NCI-H82 treated with DMSO at 0.1 percent for 48 hours (cell line): ENCODE results near the gene OSBPL10.
"Not testable (repeated sequence)": the region's sequence is repeated elsewhere in the genome, so short reads cannot be mapped to it uniquely, and the experiment has no call there.

ENCODE experiments used
- DNase-seq: peaks from one replicate; lab custom pipeline; 2025; ENCODE audit not compliant: unreplicated experiment; lab: John Stamatoyannopoulos, UW

OSBPL10 gene

GRCh38 chr3:31819441-31819840, 161.6 kb downstream of the OSBPL10 start:
- no peak for DNase-seq

DNA sequence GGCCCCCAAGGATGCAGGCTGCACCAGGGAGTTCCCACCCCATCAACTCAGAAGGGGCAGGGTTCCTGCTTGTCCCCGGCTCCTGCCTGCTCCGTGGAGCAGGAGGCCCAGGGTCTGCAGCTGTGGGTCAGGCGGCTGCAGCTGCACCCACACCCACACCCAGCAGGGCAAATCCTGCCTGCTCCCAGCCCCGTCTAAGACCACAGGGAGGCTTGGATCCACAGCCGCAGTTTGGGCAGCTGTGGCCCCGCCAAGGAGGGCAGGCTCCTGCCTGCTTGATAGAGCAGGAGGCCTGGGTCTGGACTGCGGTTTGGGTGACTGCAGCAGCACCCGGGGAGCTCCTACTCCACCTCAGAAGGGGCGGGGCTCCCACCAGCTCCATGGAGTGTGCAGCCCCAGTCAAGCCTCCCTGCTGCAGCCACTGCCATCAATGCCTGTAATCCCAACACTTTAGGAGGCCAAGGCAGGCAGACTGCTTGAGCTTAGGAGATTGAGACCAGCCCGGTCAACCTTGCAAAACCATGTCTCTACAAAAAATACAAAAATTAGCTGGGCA, 163.6 kb downstream of the OSBPL10 start:
- no peak for DNase-seq

DNA sequence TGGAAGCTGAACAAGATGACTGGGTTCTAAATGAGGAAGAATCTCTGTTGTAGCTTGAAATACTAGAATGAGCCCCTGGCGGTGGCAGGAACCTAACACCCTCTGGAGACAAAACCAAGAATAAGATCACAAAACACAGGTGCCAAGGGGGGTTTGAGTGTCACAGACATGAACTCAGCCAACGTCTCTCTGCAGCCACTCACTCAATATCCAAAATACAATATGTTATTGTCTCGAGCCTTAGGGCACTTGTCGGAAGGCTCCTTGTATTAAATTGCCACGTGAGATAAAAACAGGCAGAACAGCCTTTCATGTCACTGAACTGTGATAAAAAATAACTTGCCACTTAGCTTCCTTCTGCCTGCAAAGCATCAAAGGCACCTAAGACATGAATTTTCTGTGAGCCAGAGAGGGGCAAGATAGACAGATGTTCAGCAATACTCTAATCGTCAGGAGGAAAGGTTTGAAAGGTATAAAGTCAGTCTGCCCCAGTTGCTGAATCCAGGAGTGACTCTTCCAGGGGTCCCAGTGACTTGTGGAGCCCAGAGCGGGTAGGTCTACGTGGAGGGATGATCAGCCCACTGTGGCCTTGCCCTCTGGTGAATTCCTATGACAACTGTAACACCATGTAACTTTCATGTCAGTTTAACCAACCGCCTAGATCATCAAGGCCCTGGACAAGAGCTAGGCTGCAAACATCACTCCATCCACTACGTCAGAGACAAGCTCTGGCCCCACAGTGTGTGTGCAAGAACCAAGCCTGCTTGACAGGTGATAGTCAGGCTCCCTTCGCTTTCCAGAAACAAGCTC, 165.2 kb downstream of the OSBPL10 start:
- DNase-seq, result no peak

GRCh38 chr3:31815006-31815405, 166.1 kb downstream of the OSBPL10 start:
- DNase-seq, result no peak

GRCh38 chr3:31813686-31814085, 167.4 kb downstream of the OSBPL10 start:
- DNase-seq, result no peak

GRCh38 chr3:31813197-31813596, 167.9 kb downstream of the OSBPL10 start:
- DNase-seq, result no peak

GRCh38 chr3:31810991-31811433, 170.1 kb downstream of the OSBPL10 start:
- no peak for DNase-seq

- DNase-seq, result no peak
These were observed 172.8 kb downstream of the OSBPL10 start for GRCh38 chr3:31808143-31808720.

DNA sequence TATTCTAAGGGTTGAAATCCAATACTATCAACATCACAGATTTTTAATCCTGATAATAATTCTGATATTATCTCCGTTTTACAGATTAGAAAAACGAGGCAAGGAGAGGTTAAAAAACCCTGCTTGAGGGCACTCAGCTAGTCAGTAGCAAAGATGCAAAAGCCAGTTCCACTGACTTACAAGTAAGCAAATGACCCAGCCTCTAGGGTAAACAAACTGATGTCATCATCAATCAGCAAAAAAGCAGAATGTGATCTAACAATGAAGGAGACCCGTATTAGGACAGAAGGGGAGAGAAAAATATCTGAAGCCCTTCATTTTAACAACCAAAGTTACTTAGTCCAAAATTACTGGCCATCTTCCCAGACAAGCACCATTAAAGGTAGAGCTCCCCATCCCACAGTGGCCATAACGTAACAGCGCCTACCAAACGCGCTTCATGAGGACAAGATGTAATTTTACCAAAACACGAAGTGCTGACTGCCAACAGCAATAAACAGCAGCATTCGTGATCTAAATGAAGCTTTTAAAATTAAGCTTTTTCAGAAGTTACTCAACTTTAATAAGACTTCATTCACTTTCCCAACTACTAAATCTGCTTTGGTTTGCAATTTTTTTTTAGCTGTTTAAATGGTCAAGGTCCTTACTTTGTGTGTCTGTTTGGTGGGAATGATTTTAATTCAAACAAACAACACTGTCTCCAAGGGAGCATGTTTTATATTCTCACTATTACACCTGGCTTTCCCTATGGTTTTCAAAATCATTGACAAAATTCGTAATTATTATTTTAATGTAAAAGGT, 176.6 kb downstream of the OSBPL10 start:
- no peak for DNase-seq

- no peak for DNase-seq
These were observed 177.9 kb downstream of the OSBPL10 start for GRCh38 chr3:31802981-31803740.

DNA sequence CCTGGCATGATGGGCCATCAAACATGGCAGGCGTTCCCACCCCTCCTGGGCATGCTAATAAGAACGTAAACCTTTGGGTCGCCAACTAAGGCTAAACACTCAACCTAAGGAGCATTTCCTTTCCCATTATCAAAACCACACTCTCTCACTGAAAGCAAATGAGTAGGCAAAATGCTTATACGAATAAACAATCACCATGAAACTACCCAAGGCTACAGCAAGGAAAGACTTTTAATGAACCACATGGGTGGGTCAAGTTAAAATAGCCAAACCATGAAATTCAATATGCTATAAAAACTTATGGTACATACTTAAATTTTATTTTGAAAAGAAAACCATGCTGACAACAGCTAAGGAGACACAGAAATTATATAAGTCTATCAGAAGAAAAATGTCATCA, 180.6 kb downstream of the OSBPL10 start:
- no peak for DNase-seq

GRCh38 chr3:31798840-31799239, 182.2 kb downstream of the OSBPL10 start:
- DNase-seq, result no peak

- DNase-seq, result no peak
These were observed 187.2 kb downstream of the OSBPL10 start for GRCh38 chr3:31793821-31794220.

- no peak for DNase-seq
These were observed 190.0 kb downstream of the OSBPL10 start for GRCh38 chr3:31791090-31791430.

DNA sequence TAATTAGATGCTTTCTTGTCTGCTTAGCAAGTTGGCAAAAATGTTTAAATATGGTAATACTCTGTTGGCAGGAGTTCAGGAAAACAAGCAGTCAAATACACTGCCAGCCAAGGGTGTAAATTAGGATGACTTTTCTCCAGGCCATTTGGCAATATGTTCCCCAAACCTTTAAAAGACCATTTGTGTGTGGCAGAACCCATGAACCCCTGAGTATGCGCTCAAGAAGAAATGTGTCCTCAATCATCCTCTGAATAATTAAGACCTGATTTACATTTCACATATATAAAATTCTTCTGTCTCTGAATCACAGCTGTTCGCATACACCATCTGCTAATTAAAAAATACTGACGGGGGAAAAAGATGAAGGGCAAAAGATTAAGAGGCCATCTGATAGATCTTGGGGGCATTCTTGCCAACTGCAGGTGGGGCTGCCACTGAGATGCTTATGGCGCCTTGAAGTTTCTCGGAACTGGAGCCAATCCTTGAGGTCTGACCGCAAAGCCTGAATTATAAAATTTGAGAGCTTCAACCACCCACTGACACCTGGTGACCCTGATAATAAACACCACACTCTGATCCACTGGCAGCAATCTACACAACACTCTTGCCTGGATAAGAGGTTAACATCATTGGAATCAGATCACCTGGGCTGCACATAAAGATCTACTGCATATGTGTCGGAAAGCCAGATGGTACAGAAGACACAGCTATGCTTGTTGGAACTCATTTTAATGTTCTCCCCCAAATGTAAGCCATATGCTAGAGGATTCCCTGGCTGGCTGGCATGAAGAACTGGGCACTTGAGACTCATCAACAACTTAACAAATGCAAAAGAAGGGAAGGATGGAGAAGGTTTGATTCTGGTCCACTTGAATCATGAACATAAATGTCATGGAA, 190.6 kb downstream of the OSBPL10 start:
- no peak for DNase-seq

DNA sequence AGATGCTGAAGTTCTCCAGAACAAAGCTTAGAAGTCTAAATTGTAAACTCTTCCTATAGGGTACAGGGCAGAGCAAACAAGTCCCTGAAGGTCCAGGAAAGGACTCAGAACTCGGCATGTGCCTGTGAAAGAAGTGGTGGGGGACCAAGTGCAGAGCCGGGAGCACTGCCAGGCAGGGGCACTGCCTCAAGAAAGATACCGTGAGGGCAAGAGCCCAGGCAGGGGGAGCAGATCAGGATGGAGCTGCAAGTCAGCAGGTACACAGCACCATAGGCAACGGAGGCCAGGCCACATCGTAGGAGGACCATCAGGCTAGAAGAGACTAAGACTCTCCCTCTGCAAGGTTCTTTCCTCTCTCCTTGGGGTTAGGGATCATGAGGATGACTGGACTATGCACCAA, 191.6 kb downstream of the OSBPL10 start:
- DNase-seq, result no peak

DNA sequence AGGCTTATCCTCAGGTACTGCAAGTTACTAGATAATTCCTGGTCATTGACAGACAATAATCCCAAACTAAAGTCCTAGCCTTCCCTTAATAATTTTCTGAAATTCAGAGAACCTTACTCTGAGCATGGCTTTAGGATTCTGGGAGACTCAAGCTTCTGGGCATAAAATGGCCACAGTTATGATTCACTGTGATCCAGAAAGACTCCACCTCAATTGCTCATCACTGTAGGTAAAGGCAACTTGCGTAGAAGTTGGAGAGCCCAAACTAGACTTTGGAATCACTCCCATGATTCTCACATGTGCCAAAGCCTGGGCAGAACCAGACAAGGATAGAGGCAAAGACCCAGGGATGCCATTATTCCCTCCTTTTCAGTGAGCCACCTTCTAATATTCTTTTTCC, 195.3 kb downstream of the OSBPL10 start:
- DNase-seq, result no peak

GRCh38 chr3:31785286-31785685, 195.8 kb downstream of the OSBPL10 start:
- no peak for DNase-seq

- not testable (repeated sequence) for DNase-seq
These were observed 197.2 kb downstream of the OSBPL10 start for GRCh38 chr3:31783851-31784250.

DNA sequence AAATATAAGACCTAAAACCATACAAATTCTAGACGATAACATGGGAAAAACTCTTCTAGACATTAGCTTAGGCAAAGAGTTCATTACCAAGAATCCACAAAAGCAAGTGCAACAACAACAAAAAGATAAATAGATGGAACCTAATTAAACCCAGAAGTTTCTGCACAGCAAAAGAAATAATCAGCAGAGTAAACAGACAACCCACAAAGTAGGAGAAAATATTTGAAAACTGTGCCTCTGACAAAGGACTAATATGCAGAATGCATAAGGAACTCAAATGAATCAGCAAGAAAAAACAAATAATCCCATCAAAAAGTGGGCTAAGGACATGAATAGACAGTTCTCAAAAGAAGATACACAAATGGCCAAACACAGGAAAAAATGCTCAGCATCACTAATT, 198.8 kb downstream of the OSBPL10 start:
- not testable (repeated sequence) for DNase-seq
